SK-N-MC (cell line): ENCODE results near the gene TXNDC17.

Experiments
- EZH2 ChIP-seq: fragments of 200-600 bp; sonication (generic); IDR thresholded peaks from one replicate; pipeline ENCODE4 v1.6.1; 2017; ENCODE audit warnings: antibody characterized with exemption
- FOXP2 ChIP-seq: optimal IDR thresholded peaks from 2 replicates; pipeline ENCODE3; 2011; ENCODE audit warnings: mild to moderate bottlenecking, moderate library complexity; ENCODE audit not compliant: insufficient read depth; ENCODE audit errors: extremely low read length, control extremely low read depth
- POLR2AphosphoS5 ChIP-seq: IDR thresholded peaks from 2 replicates; pipeline ENCODE4 v1.6.1; 2012; ENCODE audit warnings: mild to moderate bottlenecking, low read depth, low read length, borderline replicate concordance

DNA sequence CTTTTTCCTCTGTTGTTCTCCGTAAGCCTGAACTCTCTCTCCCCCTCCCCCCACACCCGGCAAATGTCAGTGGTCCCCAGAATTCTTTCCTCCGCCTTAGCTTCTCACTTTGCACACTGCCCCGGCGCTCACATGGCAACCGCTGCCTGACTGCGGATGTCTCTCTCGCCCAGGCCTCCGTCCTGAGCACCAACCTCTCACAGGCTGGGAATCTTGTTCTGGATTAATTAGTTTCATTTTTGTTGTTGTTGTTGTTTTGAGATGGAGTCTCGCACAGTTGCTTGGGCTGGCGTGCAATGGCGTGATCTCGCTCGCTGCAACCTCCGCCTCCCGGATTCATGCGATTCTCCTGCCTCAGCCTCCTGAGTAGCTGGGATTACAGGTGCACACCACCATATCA is 27.4 kb downstream of the TXNDC17 start:
- TF ChIP-seq EZH2 (no peak), POLR2AphosphoS5 (no peak), FOXP2 (no peak)
